ENCODE results near the gene KIF26A. TPM values are rescaled to one million over a fixed set of nuclear protein-coding genes. Genes with fewer than 3 reads are reported as not detected.

KIF26A gene
- total RNA-seq, 1 donor from 2014 or later, result 13.0 TPM

DNA sequence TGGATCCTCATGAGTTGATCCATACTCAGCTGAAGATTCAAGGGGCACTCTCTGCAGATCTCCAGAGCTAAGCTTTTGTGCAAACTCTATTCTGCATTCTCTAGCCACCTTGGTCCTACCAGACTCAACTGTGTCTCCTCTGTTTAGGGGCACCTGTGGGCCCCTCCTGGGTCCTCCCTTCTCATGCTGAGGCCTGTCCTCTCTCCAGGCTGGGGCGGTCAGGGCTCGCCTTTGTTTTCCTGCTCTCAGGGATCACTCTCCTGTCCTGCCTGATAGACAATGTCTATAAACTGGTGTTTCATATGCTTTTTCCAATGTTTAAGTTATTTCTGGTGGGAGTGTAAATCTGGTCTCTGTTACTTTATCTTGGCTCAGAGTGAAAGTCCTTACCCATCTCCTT, 11.6 kb upstream of the KIF26A start:
- DNase-seq (ENCODE audit: low spot score in 2 of 2), result no peak
- FAIRE-seq, result no peak

GRCh38 chr14:104128981-104129380, 9.4 kb upstream of the KIF26A start:
- DNase-seq (ENCODE audit: low spot score in 2 of 2) (no peak), FAIRE-seq (no peak)

- no peak for FAIRE-seq
These were observed 8.8 kb upstream of the KIF26A start for GRCh38 chr14:104129556-104129955.

GRCh38 chr14:104130974-104131651, 7.3 kb upstream of the KIF26A start:
- no peak for FAIRE-seq
- DNase-seq (ENCODE audit: low spot score in 2 of 2), result no peak

More at GRCh38 chr14:104129556-104129955, 8.8 kb upstream of the KIF26A start:
- no peak for DNase-seq (ENCODE audit: low spot score in 2 of 2)

- no peak for DNase-seq (ENCODE audit: low spot score in 2 of 2)
- FAIRE-seq, result no peak
These were observed 6.2 kb upstream of the KIF26A start for GRCh38 chr14:104131968-104132732.

DNA sequence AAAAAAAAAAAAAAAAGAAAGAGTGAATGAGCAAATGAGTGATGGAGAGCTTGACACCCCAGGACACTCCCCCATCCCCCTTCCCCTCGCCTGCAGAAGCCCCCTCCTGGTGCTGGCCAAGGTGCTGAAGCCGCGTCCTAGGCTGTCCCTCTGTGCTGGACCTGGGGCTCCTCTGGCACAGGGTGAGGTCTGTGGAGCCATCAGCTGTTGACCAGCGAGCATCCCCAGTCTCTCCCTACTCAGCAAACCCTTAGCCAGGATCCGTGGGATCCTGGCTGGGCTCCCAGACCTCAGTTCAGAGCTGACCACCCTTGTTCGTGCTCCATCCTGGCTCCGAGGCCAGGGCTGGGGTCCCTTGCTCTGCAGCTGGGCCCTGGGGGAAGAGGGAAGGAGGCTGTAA, 5.4 kb upstream of the KIF26A start:
- no peak for DNase-seq (ENCODE audit: low spot score in 2 of 2)
- FAIRE-seq, result no peak

DNA sequence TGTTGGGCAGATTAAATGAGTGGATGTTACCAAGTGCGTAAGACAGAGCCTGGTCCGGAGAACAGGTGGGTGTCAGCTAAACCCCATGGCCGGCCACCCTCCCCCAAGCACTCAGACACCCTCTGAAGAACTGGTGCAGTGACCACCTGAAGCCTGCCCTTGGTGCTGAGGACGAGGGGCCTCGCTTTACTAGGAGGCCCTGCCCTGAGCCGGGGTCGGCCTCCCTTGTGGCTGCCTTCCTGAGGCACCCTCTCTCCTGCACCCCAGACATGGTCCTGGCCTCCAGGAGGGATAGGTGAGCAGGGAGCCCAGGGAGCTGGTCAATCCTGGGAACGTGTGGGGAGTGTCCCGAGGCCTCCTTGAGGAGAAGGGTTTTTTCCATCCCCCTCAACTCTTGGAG, 4.9 kb upstream of the KIF26A start:
- DNase-seq (ENCODE audit: low spot score in 2 of 2) (no peak), FAIRE-seq (no peak)

DNA sequence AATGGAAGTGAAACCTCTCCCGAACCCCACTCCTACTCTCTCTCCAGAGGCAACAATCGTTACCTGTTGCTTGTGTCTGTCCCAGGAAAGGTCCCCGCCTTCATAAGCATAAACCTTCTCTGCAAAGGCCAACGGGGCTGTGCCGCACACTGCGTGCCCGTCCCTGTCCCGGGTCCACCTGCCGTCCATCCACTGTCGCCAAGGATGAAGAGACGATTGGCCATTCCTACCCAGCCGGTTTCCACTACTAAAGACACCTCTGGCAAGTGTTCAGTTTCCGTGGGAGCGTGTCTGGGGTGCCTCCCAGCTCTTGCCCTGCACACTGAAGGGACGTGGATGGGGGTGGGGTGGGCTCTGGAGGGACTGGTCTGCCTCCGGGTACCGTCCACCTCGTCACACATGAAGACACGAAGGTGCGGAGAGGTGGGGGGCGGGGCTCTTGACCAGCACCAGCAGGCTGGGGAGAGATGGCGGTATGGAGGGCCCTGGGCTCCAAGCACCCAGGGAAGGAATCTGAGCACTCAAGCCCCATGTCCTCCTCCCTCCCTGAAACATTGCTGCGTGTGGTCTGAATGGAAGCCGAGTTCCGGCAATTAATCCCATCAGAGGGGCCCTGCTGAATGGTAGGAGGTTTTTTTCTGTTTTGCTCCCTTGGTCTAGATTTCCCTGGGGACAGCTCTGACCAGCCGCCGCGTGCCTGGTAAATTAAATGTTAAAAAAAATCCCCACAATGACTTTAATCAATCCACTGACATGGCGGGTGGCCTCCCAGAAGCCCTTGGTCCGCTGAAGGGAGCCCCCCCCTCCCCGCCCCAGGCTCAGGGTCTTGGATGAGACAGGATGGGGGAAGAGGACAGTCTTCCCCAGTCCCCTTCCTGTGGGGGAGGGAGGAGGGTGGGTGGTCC, 4.1 kb upstream of the KIF26A start:
- DNase-seq (ENCODE audit: low spot score in 2 of 2) (no peak), FAIRE-seq (no peak)

DNA sequence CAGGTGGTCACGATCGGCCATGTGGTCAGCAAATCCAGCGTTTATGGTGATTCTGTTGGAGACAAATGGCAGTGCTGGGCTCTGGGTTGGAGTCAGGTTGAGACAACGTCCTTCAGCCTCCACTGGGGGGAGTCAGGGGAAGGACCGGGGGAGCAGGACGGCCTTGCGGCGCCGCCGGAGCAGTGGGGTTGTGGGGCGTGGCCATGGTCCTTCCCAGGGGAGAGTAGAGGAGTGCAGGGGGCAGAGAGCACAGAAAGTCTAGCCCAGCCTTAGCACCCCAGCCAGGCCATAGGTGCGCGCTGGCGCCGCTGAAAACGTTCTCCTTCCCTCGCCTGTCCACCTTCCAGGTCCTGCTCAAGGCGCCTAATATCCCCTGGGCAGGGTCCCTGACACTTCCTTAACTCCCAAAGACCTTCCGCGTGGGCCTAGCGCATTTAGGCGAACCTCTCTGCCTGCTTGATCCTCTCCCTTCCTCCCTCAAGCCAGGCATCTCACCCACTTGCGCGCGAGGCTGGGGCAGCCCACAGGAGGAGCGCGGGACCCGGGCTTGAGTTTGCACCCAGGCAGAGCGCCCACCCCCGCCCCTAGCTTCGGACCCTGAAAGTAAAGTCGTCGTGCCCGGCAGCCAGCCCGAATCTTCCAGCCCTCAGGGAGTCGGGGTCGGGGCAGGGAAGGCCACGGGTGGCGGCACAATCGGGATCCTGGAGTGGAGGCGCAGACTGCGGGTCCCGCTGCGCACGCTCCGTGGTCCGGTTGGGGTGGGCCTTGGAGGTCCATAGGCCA, 3.1 kb upstream of the KIF26A start:
- DNase-seq (ENCODE audit: low spot score in 2 of 2), result no peak
- no peak for FAIRE-seq

DNA sequence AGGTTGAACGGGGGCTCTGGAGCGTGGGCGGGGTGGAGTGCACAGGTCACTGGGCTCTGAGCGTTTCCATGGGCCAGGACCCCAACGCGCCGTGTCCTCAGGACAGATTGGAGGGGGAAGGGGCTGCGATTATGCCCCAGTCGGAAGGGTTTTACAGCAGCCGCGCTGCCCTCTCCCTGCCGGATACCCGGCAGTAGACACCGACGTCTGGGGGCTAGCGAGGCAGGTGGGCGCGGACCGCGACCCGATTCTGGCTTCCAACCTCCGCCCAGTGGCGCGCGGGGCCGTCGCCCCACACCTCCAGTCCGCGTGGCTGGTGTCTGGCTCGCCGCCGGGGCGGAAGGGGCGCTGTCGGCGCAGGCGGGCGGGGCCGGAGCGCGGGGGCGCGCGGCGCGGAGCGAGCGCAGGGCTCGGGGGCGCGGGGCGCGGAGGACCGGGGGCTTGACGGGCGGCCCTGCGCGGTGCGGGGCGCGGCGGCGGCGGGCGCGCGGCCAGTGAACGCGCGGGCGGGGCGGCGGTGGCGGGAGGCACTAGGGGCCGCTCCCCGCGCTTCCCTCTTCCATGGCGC, 2.4 kb upstream of the KIF26A start:
- FAIRE-seq (no peak), DNase-seq (ENCODE audit: low spot score in 2 of 2) (no peak)

GRCh38 chr14:104136472-104137296, 1.7 kb upstream of the KIF26A start:
- DNase-seq (ENCODE audit: low spot score in 2 of 2) (no peak), FAIRE-seq (no peak)

GRCh38 chr14:104137297-104138097, 890 bp upstream of the KIF26A start:
- FAIRE-seq (no peak), DNase-seq (ENCODE audit: low spot score in 2 of 2) (peak; percentile 94 to 95)

- FAIRE-seq (no peak), DNase-seq (ENCODE audit: low spot score in 2 of 2) (no peak)
These were observed 502 bp downstream of the KIF26A start for GRCh38 chr14:104138718-104139459.

- FAIRE-seq (no peak), DNase-seq (ENCODE audit: low spot score in 2 of 2) (no peak)
These were observed 1.2 kb downstream of the KIF26A start for GRCh38 chr14:104139460-104140212.

DNA sequence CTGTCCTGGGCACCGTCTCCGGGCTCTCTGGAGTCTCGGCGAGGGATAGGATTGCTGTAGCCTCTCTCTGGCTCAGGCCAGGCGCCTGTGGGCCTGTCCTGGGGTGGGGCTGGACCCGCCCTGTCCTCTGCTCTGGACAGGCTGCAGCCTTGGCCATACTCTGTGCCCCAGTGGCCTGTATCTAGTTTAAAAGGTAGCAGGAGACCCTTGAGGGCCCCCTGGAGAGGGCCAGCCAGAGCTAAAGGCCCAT, 1.8 kb downstream of the KIF26A start:
- FAIRE-seq (no peak), DNase-seq (ENCODE audit: low spot score in 2 of 2) (no peak)

DNA sequence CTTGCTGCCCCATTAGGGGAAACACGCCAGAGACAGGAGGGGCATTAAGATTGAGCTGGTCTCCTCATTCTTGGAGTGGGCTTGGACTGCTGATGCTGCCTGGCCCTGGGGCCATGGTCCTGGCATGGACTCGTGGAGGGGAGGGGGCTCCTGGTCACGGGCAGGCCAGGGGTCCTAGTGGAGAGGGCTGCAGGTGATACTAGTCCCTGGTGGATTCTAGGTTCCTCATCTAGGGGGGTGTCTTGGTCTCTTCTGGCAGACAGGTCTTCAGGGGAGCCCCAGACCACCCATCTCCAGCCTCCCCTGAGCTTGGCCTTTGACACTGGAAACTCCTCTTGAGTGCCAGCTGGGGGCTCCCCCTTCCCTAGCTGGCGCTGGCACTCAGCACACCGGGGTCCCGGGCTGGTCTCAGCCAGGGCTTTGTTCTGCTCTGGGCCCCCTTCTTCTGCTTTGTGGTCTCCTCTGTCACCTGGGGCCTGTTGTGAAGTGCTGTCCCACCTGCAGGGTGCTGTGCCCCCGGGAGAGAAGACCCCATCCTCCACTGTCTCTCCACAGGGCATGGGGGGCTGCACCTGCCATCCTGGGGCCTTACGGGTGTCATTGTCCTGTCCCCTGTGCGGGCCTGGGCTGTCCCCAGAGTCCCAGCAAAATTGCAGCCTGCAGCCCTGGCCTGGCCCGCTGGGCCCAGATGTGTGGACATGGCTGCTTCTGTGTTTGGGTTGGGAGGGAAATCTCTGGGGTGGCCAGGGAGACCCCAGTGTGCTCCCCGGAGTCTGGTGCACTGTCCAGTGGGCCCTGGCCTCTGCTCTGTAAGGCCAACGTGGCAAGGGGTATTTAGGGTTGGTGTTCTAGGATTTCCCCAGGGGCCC, 2.3 kb downstream of the KIF26A start:
- no peak for DNase-seq (ENCODE audit: low spot score in 2 of 2)
- FAIRE-seq, result no peak
